Kidney tubule cell (primary cell): ENCODE data around the gene STK4.
A peak's percentile ranks its signal among the peaks of the same experiment; 100 is the strongest.

Experiments used
- DNase-seq: peaks from one replicate; pipeline ENCODE4 v3.0.0-alpha.2; 2018; ENCODE audit warnings: low spot score

The STK4 gene

GRCh38 chr20:44966030-44966961 is at the start of gene STK4:
STK4 (plus strand) TSS chr20:44966512; CDS start chr20:44966569, 57 bp downstream.
- peak; percentile 94 for DNase-seq

GRCh38 chr20:44916586-44916985 is 49.7 kb upstream of the STK4 start:
- no peak for DNase-seq

GRCh38 chr20:44917399-44917798 is 48.9 kb upstream of the STK4 start:
- DNase-seq: no peak

GRCh38 chr20:44918342-44918741 is 48.0 kb upstream of the STK4 start:
- no peak for DNase-seq

- no peak for DNase-seq
Measured at GRCh38 chr20:44918761-44919160, 47.6 kb upstream of the STK4 start.

GRCh38 chr20:44921447-44921846 is 44.9 kb upstream of the STK4 start:
- DNase-seq: no peak

GRCh38 chr20:44924541-44924940 is 41.8 kb upstream of the STK4 start:
- no peak for DNase-seq

GRCh38 chr20:44928595-44928994 is 37.7 kb upstream of the STK4 start:
- DNase-seq: no peak

GRCh38 chr20:44930517-44931168 is 35.7 kb upstream of the STK4 start:
- DNase-seq: no peak

GRCh38 chr20:44931911-44932310 is 34.4 kb upstream of the STK4 start:
- DNase-seq: no peak

GRCh38 chr20:44932916-44933315 is 33.4 kb upstream of the STK4 start:
- DNase-seq: no peak

- DNase-seq: no peak
Measured at GRCh38 chr20:44936510-44936909, 29.8 kb upstream of the STK4 start.

GRCh38 chr20:44938637-44939036 is 27.7 kb upstream of the STK4 start:
- peak; percentile 67 for DNase-seq

GRCh38 chr20:44941120-44941691 is 25.1 kb upstream of the STK4 start:
- no peak for DNase-seq

GRCh38 chr20:44942264-44942973 is 23.9 kb upstream of the STK4 start:
- DNase-seq: no peak

GRCh38 chr20:44943828-44944227 is 22.5 kb upstream of the STK4 start:
- no peak for DNase-seq

- no peak for DNase-seq
Measured at GRCh38 chr20:44945261-44945660, 21.1 kb upstream of the STK4 start.

GRCh38 chr20:44946271-44946852 is 19.9 kb upstream of the STK4 start:
- DNase-seq: no peak

GRCh38 chr20:44948107-44948506 is 18.2 kb upstream of the STK4 start:
- no peak for DNase-seq

- no peak for DNase-seq
Measured at GRCh38 chr20:44948513-44948912, 17.8 kb upstream of the STK4 start.

GRCh38 chr20:44950368-44950767 is 15.9 kb upstream of the STK4 start:
- DNase-seq: no peak

- DNase-seq: no peak
Measured at GRCh38 chr20:44952731-44953130, 13.6 kb upstream of the STK4 start.
